ENCODE measurements around the gene STK32C. TPM values are rescaled to one million over a fixed set of nuclear protein-coding genes. Genes with fewer than 3 reads are reported as not detected.

The STK32C gene
- total and polyA plus RNA-seq, 2 donors (not counting 1 experiment from before 2014, with no cell fraction given), result 9.9 to 16.8 TPM

GRCh38 chr10:132276706-132277105 is 31.0 kb downstream of the STK32C start:
- Mint-ChIP-seq H3K9me3 (ENCODE audit: insufficient read depth) (no peaks in the 10 kb centered on the region), H3K27me3 (no peaks in the 10 kb centered on the region), H3K4me3 (no peak overlapping the region), H3K4me1 (peaks cover 2% of the 10 kb centered on the region), H3K27ac (no peak overlapping the region)
- no peaks in the 10 kb centered on the region for H3K4me1 ChIP-seq (ENCODE audit: control insufficient read depth in 2 of 2, insufficient read depth in 2 of 2, low read length in 2 of 2)
- no peak overlapping the region for H3K27ac ChIP-seq (ENCODE audit: low read length in 2 of 2)
- ChIA-PET CTCF (no interaction called here), POLR2A (no interaction called here)
- H3K36me3 ChIP-seq (replicated peaks in 1 of 2; ENCODE audit: control extremely low read depth in 1 of 2, control insufficient read depth in 1 of 2, extremely low read depth in 1 of 2, insufficient read depth in 2 of 2, low read length in 1 of 2), result no peaks in the 10 kb centered on the region
- ATAC-seq (ENCODE audit: low read depth) (no peak), DNase-seq (no peak)
- H4K20me1 ChIP-seq (ENCODE audit: control insufficient read depth, insufficient read depth, low read length, poor library complexity, severe bottlenecking), result no peaks in the 10 kb centered on the region
- H3K27me3 ChIP-seq (replicated peaks in 1 of 4; ENCODE audit: control extremely low read depth in 1 of 4, control insufficient read depth in 3 of 4, insufficient read depth in 4 of 4, low read length in 3 of 4), result no peaks in the 10 kb centered on the region
- no peaks in the 10 kb centered on the region for H3K79me2 ChIP-seq (ENCODE audit: control insufficient read depth, insufficient read depth, low read length)
- no peak overlapping the region for H3K9ac ChIP-seq (ENCODE audit: low read length)
- intact Hi-C loops (cut with micrococcal nuclease), result no loop called here
- H3K4me2 ChIP-seq (replicated peaks; ENCODE audit: low read depth, low read length, poor library complexity, severe bottlenecking), result no peak overlapping the region
- no peak overlapping the region for H3K4me3 ChIP-seq (ENCODE audit: control extremely low read depth in 1 of 5, extremely low read depth in 1 of 5, insufficient read depth in 1 of 5, low read depth in 2 of 5, low read length in 4 of 5)
- no peak for TF ChIP-seq EZH2 (IDR thresholded peaks at IDR 0.05; ENCODE audit: borderline replicate concordance, insufficient read depth, low read depth, low read length, poor library complexity, severe bottlenecking)
- TF ChIP-seq, protein P1, sequence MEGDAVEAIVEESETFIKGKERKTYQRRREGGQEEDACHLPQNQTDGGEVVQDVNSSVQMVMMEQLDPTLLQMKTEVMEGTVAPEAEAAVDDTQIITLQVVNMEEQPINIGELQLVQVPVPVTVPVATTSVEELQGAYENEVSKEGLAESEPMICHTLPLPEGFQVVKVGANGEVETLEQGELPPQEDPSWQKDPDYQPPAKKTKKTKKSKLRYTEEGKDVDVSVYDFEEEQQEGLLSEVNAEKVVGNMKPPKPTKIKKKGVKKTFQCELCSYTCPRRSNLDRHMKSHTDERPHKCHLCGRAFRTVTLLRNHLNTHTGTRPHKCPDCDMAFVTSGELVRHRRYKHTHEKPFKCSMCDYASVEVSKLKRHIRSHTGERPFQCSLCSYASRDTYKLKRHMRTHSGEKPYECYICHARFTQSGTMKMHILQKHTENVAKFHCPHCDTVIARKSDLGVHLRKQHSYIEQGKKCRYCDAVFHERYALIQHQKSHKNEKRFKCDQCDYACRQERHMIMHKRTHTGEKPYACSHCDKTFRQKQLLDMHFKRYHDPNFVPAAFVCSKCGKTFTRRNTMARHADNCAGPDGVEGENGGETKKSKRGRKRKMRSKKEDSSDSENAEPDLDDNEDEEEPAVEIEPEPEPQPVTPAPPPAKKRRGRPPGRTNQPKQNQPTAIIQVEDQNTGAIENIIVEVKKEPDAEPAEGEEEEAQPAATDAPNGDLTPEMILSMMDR (IDR thresholded peaks at IDR 0.05), result no peak
- 87% methylated on average over 6 of the region's 7 CpGs for WGBS (ENCODE audit: insufficient coverage)
- H2AFZ ChIP-seq (ENCODE audit: insufficient read depth, low read depth, low read length, poor library complexity, severe bottlenecking), result no peak overlapping the region
- H3K9me3 ChIP-seq (ENCODE audit: control extremely low read depth in 1 of 3, control insufficient read depth in 2 of 3, insufficient read depth in 1 of 3, low read length in 2 of 3), result peaks cover 0 to 5% (median 0%) of the 10 kb centered on the region in 3 donors

DNA sequence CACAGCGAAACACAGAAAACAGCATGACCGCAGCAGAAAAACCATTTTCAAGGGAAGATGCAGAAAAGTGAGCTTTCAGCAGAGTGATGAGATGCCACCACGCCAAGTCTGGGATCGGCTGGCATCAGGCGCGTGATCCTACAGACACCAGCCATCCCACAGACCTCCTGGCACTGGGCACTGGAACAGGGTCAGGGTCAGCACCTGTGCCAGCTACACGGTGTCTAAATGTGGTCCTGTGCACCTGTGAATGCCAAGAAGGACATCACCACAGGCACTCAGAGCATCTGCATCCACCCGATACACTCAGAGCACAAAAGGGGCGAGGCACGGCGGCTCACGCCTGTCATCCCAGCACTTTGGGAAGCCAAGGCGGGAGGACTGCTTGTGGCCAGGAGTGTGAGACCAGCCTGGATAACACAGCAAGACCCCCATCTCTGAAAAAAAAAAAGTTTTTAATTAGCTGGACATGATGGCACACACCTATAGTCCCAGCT is 31.5 kb downstream of the STK32C start:
- Histone ChIP-seq H3K4me3 (ENCODE audit: control extremely low read depth in 1 of 5, extremely low read depth in 1 of 5, insufficient read depth in 1 of 5, low read depth in 2 of 5, low read length in 4 of 5) (no peak overlapping the region), H3K4me2 (replicated peaks; ENCODE audit: low read depth, low read length, poor library complexity, severe bottlenecking) (no peak overlapping the region), H4K20me1 (ENCODE audit: control insufficient read depth, insufficient read depth, low read length, poor library complexity, severe bottlenecking) (no peaks in the 10 kb centered on the region), H3K36me3 (replicated peaks in 1 of 2; ENCODE audit: control extremely low read depth in 1 of 2, control insufficient read depth in 1 of 2, extremely low read depth in 1 of 2, insufficient read depth in 2 of 2, low read length in 1 of 2) (no peaks in the 10 kb centered on the region), H3K9ac (ENCODE audit: low read length) (no peak overlapping the region), H3K79me2 (ENCODE audit: control insufficient read depth, insufficient read depth, low read length) (no peaks in the 10 kb centered on the region), H3K9me3 (ENCODE audit: control extremely low read depth in 1 of 3, control insufficient read depth in 2 of 3, insufficient read depth in 1 of 3, low read length in 2 of 3) (peaks cover 0 to 5% (median 0%) of the 10 kb centered on the region in 3 donors), H3K27ac (ENCODE audit: low read length in 2 of 2) (no peak overlapping the region), H3K4me1 (ENCODE audit: control insufficient read depth in 2 of 2, insufficient read depth in 2 of 2, low read length in 2 of 2) (no peaks in the 10 kb centered on the region), H2AFZ (ENCODE audit: insufficient read depth, low read depth, low read length, poor library complexity, severe bottlenecking) (no peak overlapping the region), H3K27me3 (replicated peaks in 1 of 4; ENCODE audit: control extremely low read depth in 1 of 4, control insufficient read depth in 3 of 4, insufficient read depth in 4 of 4, low read length in 3 of 4) (no peaks in the 10 kb centered on the region)
- 87% methylated on average over 13 of the region's 13 CpGs for WGBS (ENCODE audit: insufficient coverage)
- no peak for DNase-seq
- ChIA-PET CTCF (no interaction called here), POLR2A (no interaction called here)
- H3K27ac Mint-ChIP-seq, result no peak overlapping the region
- no peaks in the 10 kb centered on the region for H3K27me3 Mint-ChIP-seq
- H3K9me3 Mint-ChIP-seq (ENCODE audit: insufficient read depth), result no peaks in the 10 kb centered on the region
- TF ChIP-seq, protein P1 (IDR thresholded peaks at IDR 0.05), result no peak
- no peak for TF ChIP-seq EZH2 (IDR thresholded peaks at IDR 0.05; ENCODE audit: borderline replicate concordance, insufficient read depth, low read depth, low read length, poor library complexity, severe bottlenecking)
- H3K4me1 Mint-ChIP-seq, result peaks cover 2% of the 10 kb centered on the region
- no peak for ATAC-seq (ENCODE audit: low read depth)
- intact Hi-C loops (cut with micrococcal nuclease), result no loop called here
- no peak overlapping the region for H3K4me3 Mint-ChIP-seq

All from B cell (primary cell).